Suprapubic skin (tissue), 4 donors: ENCODE data around the gene MED27. TPM values are rescaled to one million over a fixed set of nuclear protein-coding genes. Genes with fewer than 3 reads are reported as not detected.
"Not testable (repeated sequence)": the region's sequence is repeated elsewhere in the genome, so short reads cannot be mapped to it uniquely, and the experiment has no call there.

ENCODE experiments used
- DNase-seq, 2 donors: peaks; one replicate each; pipeline ENCODE4 v3.0.0-alpha.2; 2019; ENCODE audit warnings: low spot score in 2 of 2
- H3K27ac ChIP-seq: fragments of 200-600 bp; sonication (generic); one replicate; pipeline ENCODE4 v1.5.1; 2019
- H3K27me3 ChIP-seq: fragments of 200-600 bp; sonication (generic); one replicate; pipeline ENCODE4 v1.5.1; 2019
- H3K36me3 ChIP-seq: fragments of 200-600 bp; sonication (generic); one replicate; pipeline ENCODE4 v1.5.1; 2019
- H3K4me1 ChIP-seq: fragments of 200-600 bp; sonication (generic); one replicate; pipeline ENCODE4 v1.5.1; 2019
- H3K4me3 ChIP-seq: fragments of 200-600 bp; sonication (generic); one replicate; pipeline ENCODE4 v1.5.1; 2019; ENCODE audit warnings: mild to moderate bottlenecking
- H3K9me3 ChIP-seq: fragments of 200-600 bp; sonication (generic); one replicate; pipeline ENCODE4 v1.5.1; 2019
- CTCF ChIP-seq, 2 donors: fragments of 200-600 bp in 1 of 2; fragments of 450-650 bp in 1 of 2; sonication (generic) in 1 of 2; IDR thresholded peaks; one replicate each; pipeline ENCODE4 v1.5.1; 2016 to 2019; ENCODE audit warnings: antibody characterized with exemption in 2 of 2, mild to moderate bottlenecking in 1 of 2, moderate library complexity in 1 of 2
- EP300 ChIP-seq: sonication (generic); formaldehyde crosslinking; IDR thresholded peaks from one replicate; pipeline ENCODE4 v1.6.1; 2017; ENCODE audit warnings: antibody characterized with exemption
- POLR2A ChIP-seq, 2 donors: fragments of 450-650 bp; IDR thresholded peaks; one replicate each; pipeline ENCODE4 v1.6.1; 2017; ENCODE audit warnings: antibody characterized with exemption in 2 of 2, mild to moderate bottlenecking in 2 of 2, moderate library complexity in 2 of 2
- POLR2AphosphoS5 ChIP-seq, 3 donors: sonication (generic); formaldehyde crosslinking; IDR thresholded peaks; one replicate each; pipeline ENCODE4 v1.6.1; 2017; ENCODE audit warnings: antibody characterized with exemption in 3 of 3
- WGBS: methylation state at CpG from one replicate; pipeline ENCODE4 v1.1.5; 2018; 5-methylcytosine and 5-hydroxymethylcytosine counted together
- total RNA-seq, 4 donors: library from RNA; depleted of rRNA; stranded (reverse); fragments of >200 nt; gene quantifications; one replicate each; pipeline ENCODE4 v1.1.0, GENCODE V29; 2016

The MED27 gene
- total RNA-seq, 4 donors from 2014 or later: 12.6 to 20.3 (median 16.0) TPM

DNA sequence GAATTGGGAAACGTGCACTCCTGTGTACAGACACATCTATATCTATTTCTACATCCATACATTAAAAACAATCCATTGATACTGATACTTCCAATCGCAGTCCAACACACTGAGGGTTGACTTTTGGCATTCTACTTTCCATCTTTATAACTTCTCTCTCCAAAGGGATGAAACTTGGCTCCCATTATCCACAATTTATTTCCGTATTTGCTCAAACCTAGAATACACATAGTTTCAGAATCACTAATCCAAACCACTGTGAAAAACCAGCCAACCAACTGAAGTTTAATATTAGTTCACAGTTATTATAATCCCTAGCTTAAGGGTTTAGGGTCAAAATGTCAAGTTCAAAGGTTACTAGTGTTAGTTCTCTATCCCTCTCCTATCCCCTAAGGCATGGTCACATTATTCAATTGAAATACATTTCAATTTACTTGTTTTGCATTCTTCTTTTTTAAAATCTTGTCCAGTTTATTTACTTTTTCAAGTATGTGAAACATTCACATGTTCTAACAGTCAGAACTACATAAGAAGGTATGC lies 156.5 kb downstream of the MED27 start:
- Histone ChIP-seq H3K4me3 (no peak overlapping the region), H3K36me3 (no peaks in the 10 kb centered on the region), H3K27me3 (no peaks in the 10 kb centered on the region), H3K9me3 (no peaks in the 10 kb centered on the region), H3K27ac (no peak overlapping the region), H3K4me1 (no peaks in the 10 kb centered on the region)
- DNase-seq: no peak
- no peak for TF ChIP-seq EP300
- TF ChIP-seq CTCF (IDR thresholded peaks at IDR 0.05): no peak
- TF ChIP-seq POLR2A (IDR thresholded peaks at IDR 0.05): no peak
- no peak for TF ChIP-seq POLR2AphosphoS5 (IDR thresholded peaks at IDR 0.05)
- WGBS: 89% methylated on average over 3 of the region's 3 CpGs

DNA sequence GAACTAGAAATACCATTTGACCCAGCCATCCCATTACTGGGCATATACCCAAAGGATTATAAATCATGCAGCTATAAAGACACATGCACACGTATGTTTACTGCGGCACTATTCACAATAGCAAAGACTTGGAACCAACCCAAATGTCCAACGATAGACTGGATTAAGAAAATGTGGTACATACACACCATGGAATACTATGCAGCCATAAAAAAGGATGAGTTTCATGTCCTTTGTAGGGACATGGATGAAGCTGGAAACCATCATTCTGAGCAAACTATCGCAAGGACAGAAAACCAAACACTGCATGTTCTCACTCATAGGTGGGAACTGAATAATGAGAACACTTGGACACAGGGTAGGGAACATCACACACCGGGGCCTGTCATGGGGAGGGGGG lies 158.0 kb downstream of the MED27 start:
- not testable (repeated sequence) for H3K4me1 ChIP-seq, H3K36me3 ChIP-seq, H3K27me3 ChIP-seq, H3K27ac ChIP-seq, H3K9me3 ChIP-seq, DNase-seq, H3K4me3 ChIP-seq
- 96% methylated on average over 5 of the region's 5 CpGs for WGBS

DNA sequence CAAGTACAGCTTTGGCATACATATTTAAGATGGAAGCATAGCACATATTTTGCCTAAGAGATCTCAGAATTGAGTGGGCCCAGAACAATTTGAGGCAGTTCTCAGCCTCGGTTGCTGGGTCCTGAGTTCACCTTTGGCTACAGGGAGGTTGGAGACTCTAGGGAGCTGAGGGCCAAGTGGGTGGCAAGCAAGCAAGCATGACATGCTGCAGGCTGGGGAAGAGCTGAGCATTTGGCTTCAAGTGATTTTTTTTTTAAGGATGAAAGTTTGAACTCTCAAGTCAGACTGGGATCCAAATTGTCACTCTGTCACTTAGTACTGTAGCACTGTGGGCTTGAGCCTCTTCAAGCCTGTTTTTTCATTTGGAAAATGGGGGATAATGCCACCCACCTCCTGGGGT lies 160.5 kb downstream of the MED27 start:
- no peak for TF ChIP-seq EP300
- TF ChIP-seq POLR2AphosphoS5 (IDR thresholded peaks at IDR 0.05): no peak
- TF ChIP-seq POLR2A (IDR thresholded peaks at IDR 0.05): no peak
- no peak for TF ChIP-seq CTCF (IDR thresholded peaks at IDR 0.05)
- Histone ChIP-seq H3K27me3 (no peaks in the 10 kb centered on the region), H3K36me3 (no peaks in the 10 kb centered on the region), H3K9me3 (no peaks in the 10 kb centered on the region), H3K4me3 (no peak overlapping the region), H3K27ac (no peak overlapping the region), H3K4me1 (no peaks in the 10 kb centered on the region)
- no peak for DNase-seq
- 93% methylated on average over 1 of the region's 1 CpG for WGBS

DNA sequence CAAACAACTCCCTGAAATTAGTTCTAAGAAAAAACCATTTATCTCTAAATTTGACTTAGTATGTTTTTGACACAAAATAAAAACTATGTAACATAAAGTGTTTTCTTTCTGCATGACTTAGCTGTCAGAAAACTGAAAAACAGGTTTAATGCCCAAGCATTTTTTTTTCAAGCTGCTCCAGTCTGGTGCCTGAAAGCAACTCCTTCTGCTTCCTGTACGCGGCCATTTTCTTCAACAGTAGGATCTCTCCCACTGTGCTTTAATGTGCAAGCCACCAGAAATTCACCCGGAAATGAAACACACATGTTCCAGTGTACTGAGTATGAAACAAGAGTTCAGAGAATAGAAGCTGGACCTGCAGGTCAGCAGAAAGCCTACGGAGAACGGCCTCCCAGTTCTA lies 161.2 kb downstream of the MED27 start:
- no peaks in the 10 kb centered on the region for H3K36me3 ChIP-seq
- DNase-seq: no peak
- 85% methylated on average over 5 of the region's 5 CpGs for WGBS
- H3K27ac ChIP-seq: no peak overlapping the region
- no peaks in the 10 kb centered on the region for H3K27me3 ChIP-seq
- H3K4me1 ChIP-seq: no peaks in the 10 kb centered on the region
- H3K4me3 ChIP-seq: no peak overlapping the region
- TF ChIP-seq CTCF (IDR thresholded peaks at IDR 0.05) (no peak), POLR2AphosphoS5 (IDR thresholded peaks at IDR 0.05) (no peak), POLR2A (IDR thresholded peaks at IDR 0.05) (no peak), EP300 (no peak)
- no peaks in the 10 kb centered on the region for H3K9me3 ChIP-seq

DNA sequence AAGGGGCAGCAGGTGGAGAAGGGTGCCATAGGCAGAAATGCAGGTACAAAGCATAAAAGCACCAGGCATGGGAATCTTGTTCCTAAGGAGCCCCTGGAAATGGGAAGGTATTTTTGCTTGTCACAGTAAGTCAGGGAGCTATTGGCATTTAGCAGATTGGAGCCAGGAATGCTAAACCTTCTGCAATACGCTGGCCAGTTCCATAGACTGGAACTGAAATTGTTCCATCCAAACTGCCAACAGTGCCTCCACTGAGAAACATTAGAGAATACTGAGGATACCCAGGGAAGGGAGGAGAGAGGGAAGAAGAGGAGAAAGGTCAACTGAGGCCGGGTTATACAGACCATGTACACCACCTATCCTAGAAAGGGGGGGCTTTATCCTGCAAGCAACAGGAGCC lies 162.7 kb downstream of the MED27 start:
- Histone ChIP-seq H3K36me3 (no peaks in the 10 kb centered on the region), H3K27ac (no peak overlapping the region), H3K4me1 (no peaks in the 10 kb centered on the region), H3K27me3 (no peaks in the 10 kb centered on the region), H3K9me3 (no peaks in the 10 kb centered on the region), H3K4me3 (no peak overlapping the region)
- TF ChIP-seq EP300 (no peak), POLR2AphosphoS5 (IDR thresholded peaks at IDR 0.05) (no peak), CTCF (IDR thresholded peaks at IDR 0.05) (no peak), POLR2A (IDR thresholded peaks at IDR 0.05) (no peak)
- no peak for DNase-seq
- WGBS: 100% methylated on average over 2 of the region's 2 CpGs

GRCh38 chr9:131915181-131915580 lies 164.5 kb downstream of the MED27 start:
- no peak for DNase-seq
- H3K27ac ChIP-seq: no peak overlapping the region
- H3K36me3 ChIP-seq: no peaks in the 10 kb centered on the region
- no peak for TF ChIP-seq POLR2A (IDR thresholded peaks at IDR 0.05)
- no peak for TF ChIP-seq POLR2AphosphoS5 (IDR thresholded peaks at IDR 0.05)
- no peak for TF ChIP-seq CTCF (IDR thresholded peaks at IDR 0.05)
- TF ChIP-seq EP300: no peak
- H3K27me3 ChIP-seq: no peaks in the 10 kb centered on the region
- 91% methylated on average over 2 of the region's 2 CpGs for WGBS
- no peaks in the 10 kb centered on the region for H3K9me3 ChIP-seq
- no peak overlapping the region for H3K4me3 ChIP-seq
- H3K4me1 ChIP-seq: no peaks in the 10 kb centered on the region
